HG03039 (cell line): ENCODE measurements around the gene LRCH3.

Experiments
- ATAC-seq: cut with Tn5 transposase; IDR thresholded peaks from one replicate; pipeline ENCODE4 v1.9.1; 2021; ENCODE audit warnings: mild to moderate bottlenecking, moderate library complexity; ENCODE audit not compliant: unreplicated experiment

Gene LRCH3

DNA sequence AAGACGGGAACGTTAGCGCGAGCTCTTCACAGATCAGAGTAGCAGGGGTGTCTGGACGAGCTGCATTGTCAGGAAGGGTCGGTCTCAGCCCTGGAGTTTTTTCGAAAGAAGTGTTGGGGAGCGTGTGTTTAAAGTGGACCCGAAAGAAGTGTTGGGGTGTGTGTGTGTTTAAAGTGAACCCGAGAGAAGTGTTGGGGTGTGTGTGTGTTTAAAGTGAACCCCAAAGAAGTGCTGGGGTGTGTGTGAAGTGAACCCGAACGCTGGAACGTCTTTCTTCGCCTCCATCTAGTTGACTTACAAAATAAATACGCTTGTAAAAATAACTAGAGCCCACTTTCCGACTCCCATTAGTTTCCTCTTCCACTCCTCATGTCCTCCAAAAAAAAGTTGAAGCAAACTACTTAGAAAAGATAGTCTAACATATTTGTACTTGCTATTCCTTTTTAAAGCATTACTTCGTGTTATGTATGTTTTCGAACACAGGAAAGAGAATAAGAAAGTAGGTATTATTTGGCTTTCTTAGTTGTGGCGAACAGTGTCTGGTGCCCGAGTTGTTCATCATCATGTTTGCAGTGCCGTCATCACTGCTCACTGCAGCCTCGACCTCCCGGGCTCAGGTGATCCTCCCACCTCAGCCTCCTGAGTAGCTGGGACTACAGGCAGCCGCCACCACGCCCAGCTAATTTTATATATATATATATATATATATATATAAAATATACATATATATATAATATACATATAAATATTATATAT, 1.0 kb downstream of the LRCH3 start:
- ATAC-seq: peak; percentile 8

DNA sequence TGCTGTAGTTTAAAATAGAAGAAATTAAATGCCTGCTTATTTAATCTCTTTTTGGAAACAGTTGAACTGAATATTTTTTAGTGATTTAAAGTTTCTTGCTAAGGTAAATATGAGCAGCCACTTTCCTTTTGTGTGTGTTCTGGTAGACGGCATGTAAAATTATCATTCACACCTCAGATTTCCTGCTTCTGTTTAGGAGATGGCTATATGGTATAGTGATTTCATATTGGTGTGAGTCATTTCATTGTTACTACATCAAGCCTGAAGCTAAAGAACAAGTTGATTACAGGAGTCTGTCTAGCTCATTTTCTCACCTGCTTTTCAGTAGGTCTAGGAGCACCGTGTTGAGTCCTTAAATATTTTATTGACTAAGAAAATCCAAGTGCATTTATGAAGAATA, 2.2 kb downstream of the LRCH3 start:
- no peak for ATAC-seq

DNA sequence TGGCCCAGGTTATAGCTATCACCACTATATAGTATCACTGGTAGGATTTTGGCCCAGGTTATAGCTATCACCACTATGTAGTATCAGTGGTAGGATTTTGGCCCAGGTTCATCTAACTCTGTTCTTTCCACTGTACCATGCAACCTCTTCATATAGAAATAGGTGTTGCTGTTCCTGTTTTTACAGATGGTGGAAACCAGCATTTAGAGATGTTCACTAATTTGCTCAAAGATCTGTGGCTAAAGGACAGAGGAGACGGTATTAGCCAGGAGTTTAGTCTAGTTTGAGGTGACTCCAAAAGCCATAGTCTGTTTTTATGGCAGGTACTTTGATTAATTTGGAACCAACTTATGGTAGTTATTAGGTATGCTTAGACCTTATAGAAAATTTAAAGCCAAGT, 3.1 kb downstream of the LRCH3 start:
- ATAC-seq: no peak

DNA sequence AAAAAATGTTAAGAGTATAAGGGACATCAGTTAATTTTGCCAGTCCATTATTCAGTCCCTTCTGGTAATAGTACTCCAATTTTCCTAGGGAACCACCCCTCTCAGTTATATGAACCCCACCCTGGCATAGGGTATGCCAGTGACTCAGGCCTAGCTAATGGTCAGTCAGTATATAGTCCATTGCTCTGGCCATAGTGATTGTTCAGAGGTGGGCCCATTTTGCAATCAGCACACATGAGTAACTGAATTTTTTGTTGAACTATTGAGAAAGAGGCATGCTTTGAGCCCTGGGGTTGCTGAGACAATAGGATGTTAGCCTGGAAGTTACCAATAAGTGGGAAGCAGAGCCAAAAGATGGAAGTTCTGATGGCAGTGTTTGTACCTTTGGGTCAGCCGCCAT, 4.1 kb downstream of the LRCH3 start:
- ATAC-seq: no peak

- ATAC-seq: no peak
Observed at GRCh38 chr3:197796087-197796486, 5.0 kb downstream of the LRCH3 start.

- ATAC-seq: peak; percentile 43
Observed at GRCh38 chr3:197798863-197799262, 7.8 kb downstream of the LRCH3 start.

GRCh38 chr3:197800379-197800778, 9.3 kb downstream of the LRCH3 start:
- no peak for ATAC-seq

DNA sequence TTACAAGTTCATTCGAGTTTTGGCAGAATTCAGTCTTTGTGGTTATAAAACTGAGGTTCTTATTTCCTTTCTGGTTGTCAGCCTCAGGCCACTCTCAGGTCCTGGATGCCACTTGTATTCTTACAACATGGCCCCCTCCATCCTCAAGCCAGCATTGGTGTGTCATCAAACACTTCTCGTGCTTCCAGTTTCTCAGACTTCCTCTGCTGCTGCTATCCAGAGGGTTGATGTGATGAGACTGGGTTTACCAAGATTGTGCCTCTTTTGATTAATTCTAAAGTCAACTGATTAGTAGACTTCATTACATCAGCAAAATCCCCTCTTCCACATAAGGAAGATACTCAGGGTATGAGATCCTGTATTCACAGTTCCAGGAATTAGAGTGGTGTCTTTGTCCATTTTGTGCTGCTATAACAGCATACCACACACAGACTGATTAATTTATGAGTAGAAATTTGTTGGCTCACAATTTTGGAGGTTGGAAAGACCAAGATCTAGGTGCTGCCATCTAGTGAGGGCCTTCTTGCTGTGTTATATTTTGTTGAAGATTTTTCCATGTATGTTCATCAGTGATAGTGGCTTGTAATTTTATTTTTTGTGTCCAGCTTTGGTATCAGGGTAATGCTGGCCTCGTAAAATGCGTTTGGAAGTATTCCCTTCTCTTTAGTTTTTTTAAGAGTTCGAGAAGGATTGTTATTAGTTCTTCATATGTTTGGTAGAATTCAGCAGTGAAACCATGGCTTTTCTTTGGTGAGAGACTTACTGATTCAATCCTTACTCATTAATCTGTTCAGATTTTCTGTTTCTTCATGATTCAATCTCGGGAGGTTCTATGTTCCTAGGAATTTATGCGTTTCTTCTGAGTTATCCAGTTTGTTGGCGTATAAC, 11.1 kb downstream of the LRCH3 start:
- no peak for ATAC-seq

DNA sequence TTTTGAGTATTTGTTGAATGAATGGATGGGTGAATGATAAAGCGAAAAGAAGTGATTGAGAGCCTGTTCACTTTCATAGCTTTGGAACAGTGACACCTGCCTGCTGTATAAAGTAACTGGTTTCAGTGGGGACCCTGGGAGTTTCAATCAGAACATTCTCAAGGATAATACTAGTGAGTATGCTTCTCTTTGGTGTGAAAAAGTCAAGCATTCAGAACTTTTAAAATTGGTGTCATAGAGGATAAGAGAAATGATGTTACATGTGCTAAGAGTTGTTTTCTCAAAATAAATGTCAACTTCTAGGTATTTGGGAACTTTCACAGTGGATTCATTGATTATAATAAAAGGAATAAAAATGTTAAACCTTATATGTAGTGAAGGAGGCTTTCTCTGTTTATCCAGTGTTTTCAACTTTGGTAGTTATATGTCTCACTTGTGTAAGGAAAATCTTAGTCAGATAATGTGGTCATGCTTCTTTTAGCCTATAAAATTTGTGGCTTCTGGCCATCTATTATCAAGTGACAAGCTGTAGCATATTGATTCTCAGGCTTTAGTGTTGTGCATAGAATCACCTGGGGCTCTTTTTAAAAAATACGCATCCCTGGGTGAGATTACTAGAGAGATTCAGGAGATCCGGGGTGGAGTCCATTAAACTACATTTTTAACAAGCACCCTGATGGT, 11.9 kb downstream of the LRCH3 start:
- ATAC-seq: no peak

GRCh38 chr3:197804511-197804910, 13.5 kb downstream of the LRCH3 start:
- ATAC-seq: no peak

- no peak for ATAC-seq
Observed at GRCh38 chr3:197807969-197808587, 17.0 kb downstream of the LRCH3 start.

DNA sequence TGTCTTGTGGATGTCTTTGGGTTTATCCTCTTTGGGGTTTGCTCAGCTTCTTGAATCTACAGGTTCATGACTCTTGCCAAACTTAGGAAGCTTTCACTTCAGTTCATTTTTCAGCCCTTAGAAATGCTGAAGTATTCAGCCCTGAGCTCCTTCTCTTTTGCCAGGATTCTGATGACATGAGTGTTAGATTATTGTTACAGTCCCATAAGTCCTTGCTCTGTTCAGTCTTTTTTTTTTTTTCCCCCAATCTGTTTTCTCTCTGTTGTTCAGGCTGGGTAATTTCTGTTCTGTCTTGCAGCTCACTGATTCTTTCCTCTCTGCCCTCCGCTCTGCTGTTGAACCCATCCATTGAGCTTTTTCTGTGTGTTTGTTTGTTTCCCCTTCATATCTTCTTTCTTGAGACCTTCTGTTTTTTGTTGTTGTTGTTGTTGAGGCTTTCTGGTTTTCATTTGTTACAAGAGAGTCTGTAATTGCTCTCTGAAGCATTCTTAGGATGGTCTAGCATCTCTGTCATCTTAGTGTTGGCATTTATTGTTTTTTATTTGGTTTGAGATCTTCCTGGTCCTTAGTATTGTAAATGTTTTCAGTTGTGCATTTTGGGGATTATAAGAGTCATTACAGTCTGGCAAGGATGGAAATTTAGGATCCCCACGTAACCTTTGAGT, 18.4 kb downstream of the LRCH3 start:
- ATAC-seq: no peak

DNA sequence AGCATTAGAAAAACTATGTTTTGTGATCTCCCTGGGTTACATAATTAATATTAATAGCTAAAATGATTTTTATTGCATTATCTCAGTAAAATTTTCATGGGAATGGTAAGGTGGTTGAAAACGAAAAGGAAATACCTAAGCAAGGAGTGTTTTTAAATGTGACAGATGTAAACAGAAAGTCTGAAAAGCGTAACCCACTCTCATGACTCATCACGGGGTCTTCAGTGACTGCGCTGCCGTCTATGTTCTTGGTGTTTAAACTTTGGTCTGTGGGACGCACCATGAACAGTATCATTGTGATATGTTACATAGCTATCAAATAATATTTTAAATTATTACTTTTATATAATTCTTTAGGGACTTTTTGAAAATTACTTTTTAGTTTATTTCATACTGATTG, 19.8 kb downstream of the LRCH3 start:
- no peak for ATAC-seq

- no peak for ATAC-seq
Observed at GRCh38 chr3:197811343-197811742, 20.3 kb downstream of the LRCH3 start.

DNA sequence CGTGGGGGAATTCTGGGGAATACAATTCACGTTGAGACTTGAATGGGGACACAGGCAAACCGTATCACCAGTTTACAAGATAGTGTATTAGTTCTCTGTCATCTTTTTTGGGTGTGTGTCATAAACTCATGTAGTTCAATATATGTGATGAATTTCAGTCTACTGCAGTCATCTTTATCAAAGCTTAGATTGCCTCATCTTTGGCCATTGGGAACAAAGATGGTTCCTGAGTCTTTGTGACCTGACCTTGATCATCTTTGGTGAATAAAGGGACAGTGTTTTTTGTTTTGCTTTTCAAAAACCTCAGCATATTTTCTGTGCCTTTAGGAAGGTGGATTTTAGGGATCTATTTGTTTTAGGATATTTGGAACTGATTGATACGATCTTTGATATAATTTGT, 23.3 kb downstream of the LRCH3 start:
- no peak for ATAC-seq

DNA sequence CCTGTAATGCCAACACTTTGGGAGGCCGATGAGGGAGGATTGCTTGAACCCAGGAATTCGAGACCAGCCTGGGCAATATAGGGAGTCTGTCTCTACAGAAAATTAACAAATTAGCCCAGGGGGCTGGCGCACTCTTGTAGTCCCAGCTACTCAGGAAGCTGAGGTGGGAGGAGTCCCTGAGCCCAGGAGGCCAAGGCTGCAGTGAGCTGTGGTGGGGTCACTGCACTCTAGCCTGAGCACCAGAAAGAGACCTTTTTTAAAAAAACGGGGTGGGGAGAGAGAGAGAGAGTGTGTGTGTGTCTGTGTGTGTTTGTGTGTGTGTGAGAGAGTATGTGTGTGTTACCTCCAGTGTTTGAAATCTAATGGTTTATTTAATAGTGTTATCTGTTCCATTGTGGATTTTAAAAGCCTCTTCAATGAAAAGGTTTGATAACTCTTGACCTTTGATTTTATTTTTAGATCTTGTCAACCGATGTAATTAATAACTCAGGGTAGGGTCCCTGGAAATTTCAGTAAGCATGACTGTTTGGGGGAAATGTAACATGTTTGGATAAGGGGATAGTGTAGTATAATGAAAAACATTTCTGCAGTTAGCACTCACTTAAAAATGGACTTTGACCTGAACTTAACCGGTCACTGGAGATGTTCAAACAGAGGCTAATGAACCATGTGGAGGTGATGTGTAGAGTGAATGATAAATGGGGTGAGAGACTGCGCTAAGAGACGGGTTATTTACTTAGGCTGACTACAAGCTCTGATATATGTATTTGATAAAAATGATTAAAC, 29.7 kb downstream of the LRCH3 start:
- no peak for ATAC-seq

DNA sequence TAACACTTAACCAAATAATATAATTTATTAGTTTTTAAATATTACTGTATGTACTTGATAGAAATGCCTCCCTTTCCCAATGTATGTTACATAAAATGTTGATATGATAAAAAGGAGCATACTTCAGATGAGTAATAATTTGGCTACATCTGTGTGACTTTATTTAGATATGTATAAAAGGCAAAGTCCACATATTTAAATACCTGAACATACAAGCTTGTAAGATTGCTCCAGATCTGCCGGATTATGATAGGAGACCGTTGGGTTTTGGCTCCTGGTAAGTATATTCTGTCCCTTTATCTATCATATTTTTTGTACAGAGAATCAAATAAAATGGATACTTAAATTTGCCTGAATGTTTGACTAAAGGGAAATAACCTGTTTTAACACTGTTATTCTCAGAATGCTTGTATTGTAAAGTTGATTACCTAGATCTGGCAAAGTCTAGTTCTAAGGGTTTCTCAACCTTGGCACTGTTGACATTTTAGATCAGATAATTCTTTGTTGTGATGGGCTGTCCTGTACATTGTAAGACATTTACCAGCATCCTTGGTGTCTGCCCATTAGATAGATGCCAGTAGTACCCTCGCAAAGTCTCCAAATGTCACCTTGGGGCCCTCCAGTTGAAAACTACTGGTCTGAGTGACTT, 38.5 kb downstream of the LRCH3 start:
- ATAC-seq: no peak

- no peak for ATAC-seq
Observed at GRCh38 chr3:197830308-197830966, 39.4 kb downstream of the LRCH3 start.

- no peak for ATAC-seq
Observed at GRCh38 chr3:197830967-197831313, 39.9 kb downstream of the LRCH3 start.
